ENCODE data around the gene NETO1.

The NETO1 gene, protein sequence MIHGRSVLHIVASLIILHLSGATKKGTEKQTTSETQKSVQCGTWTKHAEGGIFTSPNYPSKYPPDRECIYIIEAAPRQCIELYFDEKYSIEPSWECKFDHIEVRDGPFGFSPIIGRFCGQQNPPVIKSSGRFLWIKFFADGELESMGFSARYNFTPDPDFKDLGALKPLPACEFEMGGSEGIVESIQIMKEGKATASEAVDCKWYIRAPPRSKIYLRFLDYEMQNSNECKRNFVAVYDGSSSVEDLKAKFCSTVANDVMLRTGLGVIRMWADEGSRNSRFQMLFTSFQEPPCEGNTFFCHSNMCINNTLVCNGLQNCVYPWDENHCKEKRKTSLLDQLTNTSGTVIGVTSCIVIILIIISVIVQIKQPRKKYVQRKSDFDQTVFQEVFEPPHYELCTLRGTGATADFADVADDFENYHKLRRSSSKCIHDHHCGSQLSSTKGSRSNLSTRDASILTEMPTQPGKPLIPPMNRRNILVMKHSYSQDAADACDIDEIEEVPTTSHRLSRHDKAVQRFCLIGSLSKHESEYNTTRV

DNA sequence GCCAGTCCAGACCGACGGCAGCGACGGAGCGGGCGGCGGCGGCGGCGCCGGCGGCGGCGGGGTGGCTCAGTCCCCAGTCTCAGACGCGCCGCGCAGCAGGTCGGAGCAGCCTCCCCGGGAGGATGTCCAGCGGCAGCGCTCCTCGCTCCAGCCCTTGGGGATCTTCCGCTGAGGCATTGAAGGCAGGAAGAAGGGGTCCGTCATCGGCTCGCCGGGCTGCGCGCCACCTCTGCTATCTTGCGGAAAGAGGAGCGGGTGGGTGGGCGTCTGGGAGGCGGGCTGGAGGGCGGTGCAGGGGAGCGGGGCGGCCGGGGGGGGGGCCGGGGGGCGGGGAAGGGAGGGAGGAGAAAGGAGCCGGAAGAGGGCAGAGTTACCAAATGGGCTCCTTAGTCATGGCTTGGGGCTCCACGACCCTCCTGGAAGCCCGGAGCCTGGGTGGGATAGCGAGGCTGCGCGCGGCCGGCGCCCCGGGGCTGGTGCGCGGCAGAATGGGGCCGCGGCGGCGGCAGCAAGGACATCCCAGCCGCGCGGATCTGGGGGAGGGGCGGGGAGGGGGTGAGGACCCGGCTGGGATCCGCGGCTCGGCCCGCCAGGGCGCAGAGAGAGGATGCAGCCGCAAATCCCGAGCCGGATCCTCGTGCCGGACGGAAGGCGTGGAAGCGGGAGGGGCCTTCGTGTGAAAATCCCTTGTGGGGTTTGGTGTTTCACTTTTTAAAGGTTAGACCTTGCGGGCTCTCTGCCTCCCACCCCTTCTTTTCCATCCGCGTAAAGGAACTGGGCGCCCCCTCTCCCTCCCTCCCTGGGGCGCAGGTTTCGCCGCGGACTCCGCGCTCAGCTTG lies at the start of gene NETO1:
Gene NETO1, minus strand, starts transcription at position 242 of the 839 bp plus-strand sequence. CDS start 696 bp downstream, outside the sequence.
- no peak for DNase-seq

DNA sequence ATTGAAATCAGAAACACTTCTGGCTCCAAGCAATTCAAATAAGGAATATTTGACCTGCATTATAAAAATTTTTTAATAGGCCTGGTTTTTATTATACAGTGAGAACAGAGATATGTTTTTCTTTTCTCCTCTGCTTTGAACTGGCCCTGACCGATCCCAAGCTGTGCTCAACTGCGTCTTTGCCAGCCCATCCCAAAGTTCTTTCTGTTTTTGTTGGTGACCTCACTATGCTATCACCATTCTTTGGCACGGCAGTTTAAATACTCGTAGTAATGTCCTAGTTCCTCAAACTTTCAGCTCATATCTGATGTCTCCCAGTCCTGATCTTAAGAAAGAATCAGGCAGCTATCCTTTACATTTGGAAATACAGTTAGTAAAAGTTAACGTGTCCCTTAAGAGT lies 42.3 kb upstream of the NETO1 start:
- DNase-seq = no peak

DNA sequence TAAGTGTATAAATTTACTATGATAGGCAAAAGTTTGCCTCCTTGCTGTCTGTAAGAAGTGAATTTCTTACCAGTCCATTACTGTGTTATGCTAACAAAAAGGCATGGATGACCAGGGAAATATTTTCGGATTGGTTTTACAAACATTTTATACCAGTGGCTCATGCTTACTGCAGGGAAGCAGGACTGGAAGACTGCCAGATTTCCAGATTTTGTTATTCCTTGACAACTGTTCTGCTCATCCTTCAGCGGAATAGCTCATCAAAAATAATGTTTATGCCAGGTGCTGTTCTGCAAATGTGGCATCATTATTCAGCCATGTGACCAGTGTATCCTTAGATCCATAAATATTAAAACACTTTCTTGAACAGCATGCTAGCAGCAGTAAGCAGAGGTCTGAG lies 40.4 kb upstream of the NETO1 start:
- DNase-seq = no peak

DNA sequence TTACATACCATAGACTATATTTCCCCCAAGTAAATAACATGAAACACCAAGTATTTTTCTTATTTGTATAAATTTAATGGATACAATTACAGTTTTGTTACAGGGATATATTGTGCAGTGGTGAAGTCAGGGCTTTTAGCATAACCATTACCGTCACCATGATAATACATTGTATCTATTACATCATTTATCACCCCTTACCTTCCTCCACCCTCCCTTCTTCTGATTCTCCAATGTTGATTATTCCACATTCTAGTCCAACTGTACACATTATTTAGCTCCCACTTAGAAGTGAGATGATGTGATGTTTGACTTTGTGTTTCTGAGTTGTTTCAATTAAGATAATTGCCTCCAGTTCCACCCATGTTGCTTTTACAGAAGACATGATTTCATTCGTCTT lies 35.2 kb upstream of the NETO1 start:
- no peak for DNase-seq

DNA sequence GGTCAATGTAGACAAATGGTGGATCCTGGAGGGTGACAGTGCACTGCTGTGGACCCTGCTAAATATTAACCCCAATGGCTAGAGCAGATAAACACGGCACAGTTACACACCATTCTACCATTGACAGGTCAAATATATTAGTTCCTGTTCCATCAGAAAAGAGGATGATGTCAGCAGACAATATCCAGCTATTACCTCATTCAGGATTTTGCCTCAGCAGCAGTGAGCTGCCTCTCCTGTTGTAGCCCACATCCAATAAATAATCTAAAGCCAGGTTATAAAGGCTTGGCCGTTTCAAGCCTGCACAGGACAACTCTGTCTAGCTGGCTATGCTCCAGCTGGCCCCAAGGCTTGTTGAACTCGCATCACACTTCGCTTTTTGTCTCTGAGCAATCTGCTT lies 31.6 kb upstream of the NETO1 start:
- no peak for DNase-seq

DNA sequence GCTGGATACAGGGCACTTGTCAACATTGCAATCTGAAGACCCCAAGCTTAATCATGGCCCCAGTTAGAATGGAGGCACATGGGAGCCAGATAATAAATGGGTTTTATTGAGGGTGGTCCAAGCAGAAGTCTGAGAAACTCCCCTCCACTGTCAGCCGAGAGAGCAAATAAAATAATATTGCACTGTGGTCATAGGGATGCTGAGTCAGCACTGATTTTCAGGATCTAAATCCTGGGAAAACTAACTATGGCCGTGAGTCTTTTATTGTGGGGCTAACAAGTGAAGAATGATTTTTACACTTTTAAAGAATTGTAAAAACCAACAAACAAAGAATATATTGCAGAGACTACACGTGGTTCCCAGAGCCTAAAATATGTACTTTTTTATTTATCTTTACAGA lies 31.1 kb upstream of the NETO1 start:
- DNase-seq = no peak

DNA sequence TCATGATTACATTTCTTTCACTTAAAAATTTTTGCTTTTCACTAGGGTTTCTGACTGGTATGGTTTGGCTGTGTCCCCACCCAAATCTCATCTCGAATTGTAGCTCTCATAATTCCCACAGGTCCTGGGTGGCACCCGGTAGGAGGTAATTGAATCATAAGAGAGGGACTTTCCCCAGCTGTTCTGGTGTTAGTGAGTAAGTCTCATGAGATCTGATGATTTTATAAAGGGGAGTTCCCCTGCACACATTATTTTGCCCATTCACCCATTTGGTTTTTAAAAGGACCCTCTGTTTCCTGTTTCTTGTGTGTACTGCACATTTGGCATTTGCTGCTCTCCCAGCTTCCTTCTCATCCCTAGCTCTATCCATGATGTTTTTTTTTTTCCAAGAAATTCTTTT lies 27.8 kb upstream of the NETO1 start:
- DNase-seq = no peak

DNA sequence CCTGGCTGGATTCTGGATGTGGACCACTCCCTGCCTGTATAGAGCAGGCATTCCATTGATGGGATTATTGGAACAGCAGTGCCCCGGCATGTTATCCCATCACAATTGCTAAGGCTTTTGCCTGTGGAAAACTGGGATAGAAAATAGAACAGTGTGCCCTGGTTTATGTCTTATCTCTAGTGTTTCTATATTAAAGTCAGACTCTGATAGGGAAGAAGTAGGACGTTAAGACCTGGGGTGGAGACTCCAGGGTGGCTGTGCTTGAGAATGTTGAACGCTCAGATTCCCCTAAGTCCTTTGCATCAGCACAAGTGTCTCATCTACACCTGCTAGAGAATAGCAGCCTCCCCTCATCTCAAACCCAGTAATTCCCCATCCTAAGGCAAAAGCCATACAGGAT lies 10.8 kb upstream of the NETO1 start:
- DNase-seq = no peak

DNA sequence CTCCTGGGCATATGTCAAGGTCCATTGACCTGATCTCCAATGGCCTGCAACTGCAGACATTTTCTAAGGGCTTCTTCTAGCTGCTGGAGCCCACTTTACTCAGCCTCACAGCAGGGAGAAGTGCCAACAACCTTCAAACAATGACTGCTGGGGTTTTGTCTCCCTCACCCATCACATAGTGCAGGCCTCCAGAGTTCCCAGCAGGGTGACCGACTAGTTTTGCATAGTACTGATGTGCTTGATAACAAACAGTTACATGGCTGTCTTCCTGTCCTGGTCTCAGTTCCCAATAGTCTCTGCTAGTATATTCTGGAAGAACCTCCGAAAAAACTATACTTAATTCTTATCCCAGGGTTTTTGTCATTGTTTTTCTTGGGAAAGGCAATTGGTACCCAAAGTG lies 10.4 kb upstream of the NETO1 start:
- DNase-seq = no peak

DNA sequence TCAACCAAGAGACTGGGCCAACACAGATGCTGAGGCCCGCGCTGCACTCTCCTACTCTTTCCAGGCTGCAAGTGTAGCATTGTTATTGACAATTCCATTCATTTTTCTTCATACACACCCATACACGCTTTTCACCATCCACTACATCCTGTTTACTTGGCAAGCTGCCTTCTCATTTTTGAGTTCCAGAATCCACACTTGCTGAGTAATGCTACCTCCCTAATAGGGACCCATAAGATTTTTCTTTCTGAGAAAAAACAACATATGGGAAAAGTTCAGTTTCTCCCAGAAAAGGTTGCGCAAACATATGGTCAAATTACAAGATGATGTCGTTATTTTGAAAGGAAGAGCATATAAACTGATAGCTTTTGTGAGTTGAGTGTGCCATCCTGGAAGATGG lies 3.3 kb upstream of the NETO1 start:
- DNase-seq = no peak

DNA sequence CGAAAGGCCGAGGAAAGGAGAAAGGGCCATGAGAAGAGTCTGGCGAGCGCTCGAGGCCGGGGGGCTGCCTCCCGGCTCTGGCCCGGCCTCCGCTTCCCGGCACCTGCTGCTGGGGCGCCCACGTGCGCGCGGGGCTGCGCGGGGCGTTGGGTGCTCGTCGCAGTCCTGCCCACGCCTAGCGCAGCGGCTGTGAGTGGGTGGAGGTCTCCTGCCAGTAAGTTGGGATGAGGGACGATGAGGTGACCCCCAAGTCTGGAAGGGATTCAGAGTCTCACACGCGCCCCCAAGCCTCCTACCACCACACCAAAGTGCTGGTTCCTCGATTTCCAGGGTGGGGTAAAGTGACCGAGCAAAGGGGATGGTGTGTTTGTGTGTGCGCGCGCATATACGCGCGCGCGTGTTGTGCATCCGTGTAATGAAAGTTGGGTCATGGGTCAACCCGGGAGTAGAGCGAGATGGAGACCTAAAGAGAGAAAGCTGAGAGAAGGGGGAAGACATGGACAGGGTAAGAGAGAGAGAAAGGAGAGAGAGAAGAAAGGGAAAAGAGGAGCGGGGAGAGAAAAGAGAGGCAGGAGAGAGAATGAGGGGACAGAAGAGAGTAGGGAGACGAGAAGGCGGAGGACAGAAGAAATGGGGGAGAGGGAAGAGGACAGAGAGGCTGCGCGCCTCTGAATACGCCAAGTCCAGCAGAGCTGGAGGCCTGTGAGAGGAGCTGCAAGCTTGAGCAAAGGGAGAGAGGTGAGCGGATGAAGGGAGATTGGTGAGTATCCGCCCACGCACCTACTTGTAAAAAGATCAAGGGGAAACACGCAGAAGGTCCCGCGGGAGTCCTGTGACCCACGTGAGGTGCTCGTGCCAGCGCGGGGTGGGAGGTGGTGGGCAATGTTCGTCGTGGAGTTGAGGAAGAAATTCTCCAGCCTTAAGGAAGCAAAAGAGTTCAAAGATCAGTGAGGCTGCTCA lies 1.7 kb upstream of the NETO1 start:
- DNase-seq = no peak

DNA sequence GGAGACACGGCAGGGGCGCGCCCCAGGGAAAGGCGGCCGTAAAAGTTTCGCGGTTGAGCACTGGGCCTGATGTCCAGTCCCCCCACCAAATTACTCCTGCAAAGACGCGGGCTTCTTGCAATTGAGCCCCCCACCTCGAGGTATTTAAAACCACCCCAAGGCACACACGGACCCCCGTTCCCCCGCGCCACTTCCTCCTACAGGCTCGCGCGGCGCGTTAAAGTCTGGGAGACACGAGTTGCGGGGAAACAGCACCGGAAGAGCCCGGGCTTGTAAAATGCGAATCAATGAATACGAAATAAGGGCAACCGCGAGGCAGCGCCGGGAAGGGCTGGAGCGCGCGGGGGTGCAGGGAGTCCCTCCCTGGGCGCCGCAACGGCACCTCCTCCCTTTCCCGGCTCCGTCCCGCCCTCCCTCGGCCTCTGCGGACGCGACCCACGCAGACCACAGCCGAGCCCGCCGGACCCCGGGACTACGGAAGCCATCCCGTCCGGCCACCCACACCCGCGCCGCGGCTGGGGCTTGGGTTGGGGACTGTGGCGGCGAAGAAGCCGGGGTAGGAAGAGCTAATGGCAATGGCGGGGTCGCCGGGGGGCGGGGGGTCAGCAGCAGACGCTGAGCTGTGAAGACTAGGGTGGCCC lies 918 bp upstream of the NETO1 start:
- DNase-seq = no peak

DNA sequence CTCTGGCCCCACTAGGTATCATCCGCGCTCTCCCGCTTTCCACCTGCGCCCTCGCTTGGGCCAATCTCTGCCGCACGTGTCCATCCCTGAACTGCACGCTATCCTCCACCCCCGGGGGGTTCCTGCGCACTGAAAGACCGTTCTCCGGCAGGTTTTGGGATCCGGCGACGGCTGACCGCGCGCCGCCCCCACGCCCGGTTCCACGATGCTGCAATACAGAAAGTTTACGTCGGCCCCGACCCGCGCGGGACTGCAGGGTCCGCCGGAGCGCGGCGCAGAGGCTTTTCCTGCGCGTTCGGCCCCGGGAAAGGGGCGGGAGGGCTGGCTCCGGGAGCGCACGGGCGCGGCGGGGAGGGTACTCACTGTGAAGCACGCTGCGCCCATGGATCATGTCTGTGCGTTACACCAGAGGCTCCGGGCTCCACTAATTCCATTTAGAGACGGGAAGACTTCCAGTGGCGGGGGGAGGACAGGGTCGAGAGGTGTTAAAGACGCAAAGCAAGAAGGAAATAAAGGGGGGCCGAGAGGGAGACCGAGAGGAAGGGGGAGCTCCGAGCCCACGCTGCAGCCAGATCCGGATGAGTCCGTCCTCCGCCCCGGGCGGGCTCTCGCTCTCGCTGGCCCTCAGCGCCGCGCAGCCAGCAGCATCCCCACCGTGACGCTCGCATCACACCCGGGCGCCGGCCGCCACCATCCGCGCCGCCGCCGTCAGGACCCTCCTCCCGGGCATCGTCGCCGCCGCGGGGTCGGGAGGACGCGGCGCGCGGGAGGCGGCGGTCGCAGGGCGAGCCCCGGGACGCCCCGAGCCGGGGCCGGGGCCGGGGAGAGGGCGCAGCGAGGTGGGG lies 664 bp downstream of the NETO1 start:
- DNase-seq = no peak

DNA sequence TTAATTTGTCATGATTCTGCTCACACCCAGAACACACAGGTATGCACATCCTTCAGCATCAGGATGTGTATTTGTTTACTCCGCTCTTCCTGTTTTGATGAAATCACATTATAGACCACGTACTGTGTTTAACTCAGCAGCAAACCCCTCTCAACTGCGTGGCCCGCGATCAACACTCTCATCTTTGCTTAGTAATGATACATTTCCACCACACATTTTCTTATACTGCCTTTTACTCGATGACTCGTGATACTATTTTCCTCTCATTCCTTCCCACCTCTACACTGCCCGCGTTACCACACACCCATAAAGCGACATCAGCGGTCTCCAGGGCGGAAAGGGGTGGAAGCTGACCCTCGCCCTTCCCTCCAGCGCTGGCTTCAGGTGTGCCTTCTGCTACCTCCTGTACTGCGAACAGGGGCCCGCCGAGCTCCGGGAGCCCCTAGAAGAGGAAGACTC lies 1.3 kb downstream of the NETO1 start:
- DNase-seq = no peak

DNA sequence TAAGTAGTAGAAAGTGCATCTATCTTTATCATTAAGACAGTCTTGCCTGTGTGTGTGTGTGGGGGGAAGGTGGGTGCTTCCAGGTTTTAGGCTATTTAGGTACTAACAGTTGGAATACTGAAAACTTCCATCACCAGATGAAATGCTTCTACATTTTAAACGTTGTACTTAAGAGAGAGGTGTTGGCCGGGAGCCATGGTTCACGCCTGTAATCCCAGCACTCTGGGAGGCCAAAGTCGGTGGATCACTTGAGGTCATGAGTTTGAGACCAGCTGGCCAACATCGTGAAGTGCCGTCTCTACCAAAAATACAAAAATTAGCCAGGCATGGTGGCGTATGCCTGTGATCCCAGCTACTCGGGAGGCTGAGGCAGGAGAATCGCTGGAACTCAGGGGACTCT lies 4.0 kb downstream of the NETO1 start:
- DNase-seq = no peak

DNA sequence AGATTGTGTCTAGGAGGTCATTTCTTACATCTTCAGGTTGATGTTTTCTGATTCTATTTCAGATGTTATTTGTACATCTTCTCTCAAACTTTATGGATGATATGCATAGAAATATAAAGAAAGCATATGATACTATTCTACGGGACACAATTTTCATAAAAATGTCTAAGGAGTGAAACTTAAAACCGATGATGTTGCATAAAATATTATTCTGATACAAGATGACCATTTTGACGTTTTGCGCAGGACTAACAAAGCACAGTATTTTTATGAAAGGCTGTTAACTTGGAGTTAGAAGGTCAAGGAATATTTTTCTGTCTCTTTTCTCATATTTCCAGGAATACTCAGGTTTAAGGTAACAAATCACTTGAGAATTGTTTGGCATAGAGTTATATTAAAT lies 8.7 kb downstream of the NETO1 start:
- no peak for DNase-seq

DNA sequence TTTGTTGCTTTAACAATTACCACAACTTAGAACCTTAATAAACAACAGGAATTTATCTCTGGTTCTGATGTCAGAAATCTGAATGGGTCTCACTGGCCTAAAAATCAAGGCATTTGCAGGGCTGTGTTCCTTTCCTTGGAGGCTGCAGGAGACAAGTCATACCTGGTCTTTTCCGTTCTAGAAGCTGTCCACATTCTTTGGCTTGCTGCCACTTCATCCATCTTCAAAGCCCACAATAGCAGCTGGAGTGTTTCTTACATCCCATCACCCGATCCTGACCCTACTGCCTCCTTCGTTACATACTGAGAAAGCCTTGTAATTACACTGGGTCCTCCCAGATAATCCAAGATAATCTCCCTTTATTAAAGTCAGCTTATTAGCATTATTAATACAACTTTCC lies 18.1 kb downstream of the NETO1 start:
- no peak for DNase-seq

DNA sequence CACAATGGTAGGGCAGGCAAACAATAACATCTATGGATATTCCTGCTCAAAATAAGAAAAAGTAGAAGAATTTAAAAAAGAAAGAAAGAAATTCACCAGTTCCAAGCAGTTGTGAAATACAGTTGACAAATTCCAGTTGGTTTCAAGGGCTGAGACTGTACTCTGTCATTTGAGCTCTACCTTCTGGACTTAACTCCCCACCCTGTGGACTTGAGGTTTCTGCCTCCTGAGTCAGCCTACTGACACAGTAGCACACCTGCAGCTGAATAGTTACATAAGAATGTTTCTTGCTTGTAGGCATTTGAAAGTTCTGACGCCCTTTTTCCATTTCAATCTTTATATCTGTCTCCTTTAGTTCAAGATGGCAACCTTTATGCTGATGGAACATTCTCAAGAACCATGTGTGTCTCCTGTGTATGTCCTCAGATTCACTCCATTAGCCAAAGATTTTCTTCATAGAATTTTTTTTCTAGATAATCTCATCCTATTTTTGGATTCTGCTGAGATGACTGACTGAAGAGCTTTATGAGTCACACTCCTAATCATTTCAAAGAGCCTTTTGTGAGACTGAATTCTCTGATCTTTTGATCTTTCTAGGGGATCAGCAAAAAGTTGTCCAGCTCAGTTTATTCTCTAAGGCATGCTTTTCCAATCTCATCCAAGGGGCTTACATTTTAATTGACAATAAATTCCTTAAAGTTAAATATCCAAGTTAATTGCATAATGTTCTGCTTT lies 19.1 kb downstream of the NETO1 start:
- DNase-seq = no peak

DNA sequence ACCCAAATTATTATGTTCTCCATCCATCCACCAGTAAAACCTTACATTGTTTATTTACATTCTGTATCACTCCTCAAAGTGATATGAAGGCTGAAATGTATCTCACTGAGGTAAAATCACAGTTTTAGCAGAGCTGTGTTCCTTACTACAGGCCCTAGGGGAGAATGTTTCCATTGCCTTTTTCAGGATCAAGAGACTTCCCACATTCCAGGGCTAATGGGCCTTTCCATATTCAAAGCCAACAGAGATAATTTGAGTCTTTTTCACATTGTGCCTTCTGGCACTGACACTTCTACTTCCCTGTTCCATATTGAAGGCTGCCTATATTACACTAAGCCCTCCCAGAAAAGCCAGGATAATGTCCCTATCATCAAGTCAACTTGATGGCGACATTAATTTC lies 20.0 kb downstream of the NETO1 start:
- no peak for DNase-seq

DNA sequence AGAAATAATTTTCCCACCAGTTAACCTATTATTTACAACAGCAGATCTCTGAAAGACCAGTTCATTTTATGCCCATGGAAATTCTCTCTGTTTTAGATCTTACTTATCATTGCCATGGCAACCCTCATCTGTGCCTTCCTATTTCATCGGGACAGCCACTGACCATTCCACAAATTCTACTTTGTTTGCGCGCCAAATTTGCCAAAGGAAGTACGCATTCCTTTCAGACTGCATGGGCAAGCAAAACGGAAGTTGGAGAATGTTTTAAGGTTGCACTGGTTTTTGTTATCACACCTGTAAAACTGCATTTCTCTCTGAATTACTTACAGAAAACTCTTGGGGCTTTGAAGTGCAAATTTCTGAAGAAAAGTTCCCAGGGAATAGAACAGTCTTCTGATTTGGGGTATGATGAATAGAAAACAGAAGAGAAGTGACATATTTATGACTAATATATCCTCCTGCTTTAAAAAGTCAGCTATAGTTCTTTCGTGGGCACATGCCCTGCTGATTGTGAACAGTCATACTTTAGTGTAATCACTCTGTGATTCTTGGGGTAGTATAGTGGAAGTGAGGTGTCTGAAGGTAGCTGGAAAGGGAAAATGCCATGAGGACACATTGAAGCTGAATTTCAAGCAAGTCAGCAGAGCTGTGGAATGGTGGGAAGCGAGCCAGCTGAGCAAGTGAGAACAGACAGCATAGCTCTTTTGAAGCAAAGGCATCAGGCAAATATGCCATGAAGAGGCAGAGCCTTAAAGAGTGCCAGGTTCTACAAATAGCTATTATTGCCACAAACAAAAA lies 20.9 kb downstream of the NETO1 start:
- DNase-seq = no peak

Measured in NCI-H187 treated with DMSO at 0.1 percent for 48 hours (cell line).